HepG2 (cell line): ENCODE data around the gene ZCCHC3. TPM values are rescaled to one million over a fixed set of nuclear protein-coding genes. Genes with fewer than 3 reads are reported as not detected.

Experiments
- ARHGAP35 ChIP-seq: sonication (generic); formaldehyde crosslinking; IDR thresholded peaks from 2 replicates; pipeline ENCODE4 v1.9.0; 2022; ENCODE audit warnings: mild to moderate bottlenecking, inconsistent platforms, moderate library complexity, missing genetic modification reagents, borderline replicate concordance
- DMAP1 ChIP-seq: IDR thresholded peaks from 2 replicates; pipeline ENCODE4 v1.6.1; 2016
- FOXJ3 ChIP-seq: sonication (generic); formaldehyde crosslinking; IDR thresholded peaks from 2 replicates; pipeline ENCODE4 v1.4.0; 2020; ENCODE audit warnings: missing genetic modification reagents, mild to moderate bottlenecking, borderline replicate concordance
- MAFG ChIP-seq: sonication (generic); formaldehyde crosslinking; IDR thresholded peaks from 2 replicates; pipeline ENCODE4 v1.5.1; 2020; ENCODE audit warnings: mild to moderate bottlenecking, missing genetic modification reagents
- TFE3 ChIP-seq: IDR thresholded peaks from 2 replicates; pipeline ENCODE4 v1.6.1; 2016
- ZNF207 ChIP-seq: fragments of 450-650 bp; IDR thresholded peaks from 2 replicates; pipeline ENCODE4 v1.6.1; 2016; ENCODE audit warnings: antibody characterized with exemption, borderline replicate concordance
- ZNF350 ChIP-seq: sonication (generic); formaldehyde crosslinking; IDR thresholded peaks from 2 replicates; pipeline ENCODE4 v1.4.0; 2020; ENCODE audit warnings: mild to moderate bottlenecking, low read depth, missing genetic modification reagents, borderline replicate concordance
- ZNF576 ChIP-seq: sonication (generic); formaldehyde crosslinking; IDR thresholded peaks from 2 replicates; pipeline ENCODE4 v1.4.0; 2020; ENCODE audit warnings: mild to moderate bottlenecking, missing genetic modification reagents
- ZNF609 ChIP-seq: sonication (generic); formaldehyde crosslinking; IDR thresholded peaks from 2 replicates; pipeline ENCODE4 v1.4.0; 2020; ENCODE audit warnings: mild to moderate bottlenecking, missing genetic modification reagents, borderline replicate concordance
- polyA plus RNA-seq, 8 experiments: library from polyadenylated mRNA; depleted of rRNA in 3 of 8; stranded (reverse) in 7 of 8; unstranded in 1 of 8; fragments of >200 nt; fragmentation: Illumina TruSeq in 4 of 8; extraction: Trizol in 4 of 8; gene quantifications; 2 replicates each; pipeline versions ENCODE4 v1.2.1 to v1.2.3, GENCODE V29; 2011 to 2016; ENCODE audit warnings: low read depth in 4 of 8, missing spikeins in 1 of 8, mixed read lengths in 1 of 8; ENCODE audit not compliant: insufficient read depth in 1 of 8
- total RNA-seq, 5 experiments: library from RNA; depleted of rRNA; stranded (reverse); fragments of >200 nt; fragmentation: Illumina TruSeq; extraction: Trizol; gene quantifications; 2 replicates each; pipeline ENCODE4 v1.2.3, GENCODE V29; 2016; ENCODE audit warnings: low read depth in 1 of 5
- TF ChIP-seq, protein P1 (sequence below): fragments of 450-650 bp; IDR thresholded peaks from 2 replicates; pipeline ENCODE4 v1.6.1; 2017; ENCODE audit warnings: mild to moderate bottlenecking
- TF ChIP-seq, protein P2 (sequence below): sonication (generic); formaldehyde crosslinking; IDR thresholded peaks from 2 replicates; pipeline ENCODE4 v1.8.1; 2023; ENCODE audit warnings: mild to moderate bottlenecking, missing genetic modification reagents
- TF ChIP-seq, protein P3 (sequence below), 2 experiments: sonication (generic) in 1 of 2; formaldehyde crosslinking in 1 of 2; IDR thresholded peaks; 2 replicates each; pipeline versions ENCODE4 v1.5.1 to v1.6.1; 2011 to 2020; ENCODE audit warnings: borderline replicate concordance in 1 of 2, low read depth in 1 of 2, low read length in 1 of 2, mild to moderate bottlenecking in 1 of 2, missing genetic modification reagents in 1 of 2, moderate library complexity in 1 of 2

The ZCCHC3 gene
- total and polyA plus RNA-seq, 2 of the 13 experiments (the other 11 are each of a cell fraction or from before 2014, with no cell fraction given) = 46.6 to 63.0 TPM

DNA sequence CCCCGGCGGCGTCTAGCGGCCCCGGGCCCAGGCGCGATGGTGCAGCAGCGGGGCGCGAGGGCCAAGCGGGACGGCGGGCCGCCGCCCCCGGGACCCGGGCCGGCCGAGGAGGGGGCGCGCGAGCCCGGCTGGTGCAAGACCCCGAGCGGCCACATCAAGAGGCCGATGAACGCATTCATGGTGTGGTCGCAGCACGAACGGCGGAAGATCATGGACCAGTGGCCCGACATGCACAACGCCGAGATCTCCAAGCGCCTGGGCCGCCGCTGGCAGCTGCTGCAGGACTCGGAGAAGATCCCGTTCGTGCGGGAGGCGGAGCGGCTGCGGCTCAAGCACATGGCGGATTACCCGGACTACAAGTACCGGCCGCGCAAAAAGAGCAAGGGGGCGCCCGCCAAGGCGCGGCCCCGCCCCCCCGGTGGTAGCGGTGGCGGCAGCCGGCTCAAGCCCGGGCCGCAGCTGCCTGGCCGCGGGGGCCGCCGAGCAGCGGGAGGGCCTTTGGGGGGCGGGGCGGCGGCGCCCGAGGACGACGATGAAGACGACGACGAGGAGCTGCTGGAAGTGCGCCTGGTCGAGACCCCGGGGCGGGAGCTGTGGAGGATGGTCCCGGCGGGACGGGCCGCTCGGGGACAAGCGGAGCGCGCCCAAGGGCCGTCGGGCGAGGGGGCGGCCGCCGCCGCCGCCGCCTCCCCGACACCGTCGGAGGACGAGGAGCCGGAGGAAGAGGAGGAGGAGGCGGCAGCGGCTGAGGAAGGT lies 28.7 kb downstream of the ZCCHC3 start (continued):
- TF ChIP-seq, protein P1, sequence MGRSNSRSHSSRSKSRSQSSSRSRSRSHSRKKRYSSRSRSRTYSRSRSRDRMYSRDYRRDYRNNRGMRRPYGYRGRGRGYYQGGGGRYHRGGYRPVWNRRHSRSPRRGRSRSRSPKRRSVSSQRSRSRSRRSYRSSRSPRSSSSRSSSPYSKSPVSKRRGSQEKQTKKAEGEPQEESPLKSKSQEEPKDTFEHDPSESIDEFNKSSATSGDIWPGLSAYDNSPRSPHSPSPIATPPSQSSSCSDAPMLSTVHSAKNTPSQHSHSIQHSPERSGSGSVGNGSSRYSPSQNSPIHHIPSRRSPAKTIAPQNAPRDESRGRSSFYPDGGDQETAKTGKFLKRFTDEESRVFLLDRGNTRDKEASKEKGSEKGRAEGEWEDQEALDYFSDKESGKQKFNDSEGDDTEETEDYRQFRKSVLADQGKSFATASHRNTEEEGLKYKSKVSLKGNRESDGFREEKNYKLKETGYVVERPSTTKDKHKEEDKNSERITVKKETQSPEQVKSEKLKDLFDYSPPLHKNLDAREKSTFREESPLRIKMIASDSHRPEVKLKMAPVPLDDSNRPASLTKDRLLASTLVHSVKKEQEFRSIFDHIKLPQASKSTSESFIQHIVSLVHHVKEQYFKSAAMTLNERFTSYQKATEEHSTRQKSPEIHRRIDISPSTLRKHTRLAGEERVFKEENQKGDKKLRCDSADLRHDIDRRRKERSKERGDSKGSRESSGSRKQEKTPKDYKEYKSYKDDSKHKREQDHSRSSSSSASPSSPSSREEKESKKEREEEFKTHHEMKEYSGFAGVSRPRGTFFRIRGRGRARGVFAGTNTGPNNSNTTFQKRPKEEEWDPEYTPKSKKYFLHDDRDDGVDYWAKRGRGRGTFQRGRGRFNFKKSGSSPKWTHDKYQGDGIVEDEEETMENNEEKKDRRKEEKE = no peak
- TF ChIP-seq ARHGAP35 (CRISPR knock-in tag) (no peak), ZNF609 (CRISPR knock-in tag) (peak; percentile 53; the same call in 1 of the 2 replicates), FOXJ3 (CRISPR knock-in tag) (no peak), TFE3 (CRISPR knock-in tag) (no peak), ZNF576 (CRISPR knock-in tag) (no peak), MAFG (CRISPR knock-in tag) (no peak), DMAP1 (peak; percentile 67; the same call in 1 of the 2 replicates), ZNF350 (no peak; the same call in 1 of the 2 replicates), ZNF207 (no peak)
- TF ChIP-seq, protein P2, sequence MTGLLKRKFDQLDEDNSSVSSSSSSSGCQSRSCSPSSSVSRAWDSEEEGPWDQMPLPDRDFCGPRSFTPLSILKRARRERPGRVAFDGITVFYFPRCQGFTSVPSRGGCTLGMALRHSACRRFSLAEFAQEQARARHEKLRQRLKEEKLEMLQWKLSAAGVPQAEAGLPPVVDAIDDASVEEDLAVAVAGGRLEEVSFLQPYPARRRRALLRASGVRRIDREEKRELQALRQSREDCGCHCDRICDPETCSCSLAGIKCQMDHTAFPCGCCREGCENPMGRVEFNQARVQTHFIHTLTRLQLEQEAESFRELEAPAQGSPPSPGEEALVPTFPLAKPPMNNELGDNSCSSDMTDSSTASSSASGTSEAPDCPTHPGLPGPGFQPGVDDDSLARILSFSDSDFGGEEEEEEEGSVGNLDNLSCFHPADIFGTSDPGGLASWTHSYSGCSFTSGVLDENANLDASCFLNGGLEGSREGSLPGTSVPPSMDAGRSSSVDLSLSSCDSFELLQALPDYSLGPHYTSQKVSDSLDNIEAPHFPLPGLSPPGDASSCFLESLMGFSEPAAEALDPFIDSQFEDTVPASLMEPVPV (CRISPR knock-in tag) = 0 out of 2 replicates have a peak, but pooled peaks have one; percentile 15
- TF ChIP-seq, protein P3, sequence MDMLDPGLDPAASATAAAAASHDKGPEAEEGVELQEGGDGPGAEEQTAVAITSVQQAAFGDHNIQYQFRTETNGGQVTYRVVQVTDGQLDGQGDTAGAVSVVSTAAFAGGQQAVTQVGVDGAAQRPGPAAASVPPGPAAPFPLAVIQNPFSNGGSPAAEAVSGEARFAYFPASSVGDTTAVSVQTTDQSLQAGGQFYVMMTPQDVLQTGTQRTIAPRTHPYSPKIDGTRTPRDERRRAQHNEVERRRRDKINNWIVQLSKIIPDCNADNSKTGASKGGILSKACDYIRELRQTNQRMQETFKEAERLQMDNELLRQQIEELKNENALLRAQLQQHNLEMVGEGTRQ (IDR thresholded peaks at IDR 0.05; ENCODE audit: low read depth, low read length) = no peak
- TF ChIP-seq, protein P3 (CRISPR knock-in tag; IDR thresholded peaks at IDR 0.05; ENCODE audit: borderline replicate concordance) = no peak
